ENCODE results near the gene PDE10A. TPM values are rescaled to one million over a fixed set of nuclear protein-coding genes. Genes with fewer than 3 reads are reported as not detected.

PDE10A gene
- total and polyA plus RNA-seq, 9 of the 15 experiments (the other 6 are each of a cell fraction or from before 2014, with no cell fraction given) = 0.04 TPM; not detected in 8

DNA sequence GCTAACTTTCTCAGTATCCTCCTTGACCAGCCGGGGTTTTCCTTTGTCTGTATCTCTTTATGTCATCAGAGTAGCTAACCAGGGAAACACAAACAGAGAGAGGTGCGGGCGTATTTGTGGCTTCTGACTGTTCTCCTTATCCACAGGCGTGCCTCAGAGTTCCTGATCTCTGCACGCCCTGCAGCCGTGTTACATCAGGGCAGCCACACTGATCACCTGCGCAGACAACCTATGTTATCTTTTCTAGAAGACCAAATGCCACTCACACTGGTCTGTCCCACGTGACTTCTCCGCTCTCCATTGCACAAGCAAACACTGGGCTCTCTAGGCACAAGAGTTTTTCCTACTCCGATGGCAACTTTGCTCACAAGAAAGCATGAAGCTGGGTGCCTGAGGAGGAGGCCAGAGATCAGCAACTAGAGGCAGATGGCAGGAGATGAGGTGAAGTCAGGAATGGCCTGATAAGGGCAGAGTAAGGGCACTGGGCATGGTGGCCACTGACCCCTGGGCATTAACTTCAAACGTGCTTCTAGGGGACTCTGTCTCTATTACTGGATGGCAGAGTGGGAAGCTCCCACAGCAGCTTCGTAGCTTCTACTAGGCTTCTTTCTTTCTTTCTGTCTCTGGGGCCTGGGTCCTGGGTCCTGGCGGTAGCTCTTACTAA, 4.5 kb downstream of the PDE10A start (continued):
- TF ChIP-seq, protein P1, sequence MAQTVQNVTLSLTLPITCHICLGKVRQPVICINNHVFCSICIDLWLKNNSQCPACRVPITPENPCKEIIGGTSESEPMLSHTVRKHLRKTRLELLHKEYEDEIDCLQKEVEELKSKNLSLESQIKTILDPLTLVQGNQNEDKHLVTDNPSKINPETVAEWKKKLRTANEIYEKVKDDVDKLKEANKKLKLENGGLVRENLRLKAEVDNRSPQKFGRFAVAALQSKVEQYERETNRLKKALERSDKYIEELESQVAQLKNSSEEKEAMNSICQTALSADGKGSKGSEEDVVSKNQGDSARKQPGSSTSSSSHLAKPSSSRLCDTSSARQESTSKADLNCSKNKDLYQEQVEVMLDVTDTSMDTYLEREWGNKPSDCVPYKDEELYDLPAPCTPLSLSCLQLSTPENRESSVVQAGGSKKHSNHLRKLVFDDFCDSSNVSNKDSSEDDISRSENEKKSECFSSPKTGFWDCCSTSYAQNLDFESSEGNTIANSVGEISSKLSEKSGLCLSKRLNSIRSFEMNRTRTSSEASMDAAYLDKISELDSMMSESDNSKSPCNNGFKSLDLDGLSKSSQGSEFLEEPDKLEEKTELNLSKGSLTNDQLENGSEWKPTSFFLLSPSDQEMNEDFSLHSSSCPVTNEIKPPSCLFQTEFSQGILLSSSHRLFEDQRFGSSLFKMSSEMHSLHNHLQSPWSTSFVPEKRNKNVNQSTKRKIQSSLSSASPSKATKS (CRISPR knock-in tag; IDR thresholded peaks at IDR 0.05) = no peak
- TF ChIP-seq TCF7 (IDR thresholded peaks at IDR 0.05; ENCODE audit: borderline replicate concordance) (no peak), POLR2AphosphoS2 (IDR thresholded peaks at IDR 0.05; ENCODE audit: low read length) (no peak), SMARCA4 (IDR thresholded peaks at IDR 0.05) (no peak), BRF1 (IDR thresholded peaks at IDR 0.05; ENCODE audit: borderline replicate concordance, extremely low read depth, insufficient read length) (no peak), PRPF4 (IDR thresholded peaks at IDR 0.05; ENCODE audit: insufficient read depth, low read depth, low read length, poor library complexity, severe bottlenecking) (no peak), MCM2 (IDR thresholded peaks at IDR 0.05; ENCODE audit: low read depth) (no peak), SRSF9 (IDR thresholded peaks at IDR 0.05; ENCODE audit: borderline replicate concordance, low read depth, low read length) (no peak), PRMT5 (CRISPR knock-in tag; IDR thresholded peaks at IDR 0.05) (no peak)
- TF ChIP-seq, protein P2, sequence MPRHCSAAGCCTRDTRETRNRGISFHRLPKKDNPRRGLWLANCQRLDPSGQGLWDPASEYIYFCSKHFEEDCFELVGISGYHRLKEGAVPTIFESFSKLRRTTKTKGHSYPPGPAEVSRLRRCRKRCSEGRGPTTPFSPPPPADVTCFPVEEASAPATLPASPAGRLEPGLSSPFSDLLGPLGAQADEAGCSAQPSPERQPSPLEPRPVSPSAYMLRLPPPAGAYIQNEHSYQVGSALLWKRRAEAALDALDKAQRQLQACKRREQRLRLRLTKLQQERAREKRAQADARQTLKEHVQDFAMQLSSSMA (CRISPR knock-in tag; IDR thresholded peaks at IDR 0.05) = no peak
